HepG2 (cell line): ENCODE measurements around the gene AGBL1. TPM values are rescaled to one million over a fixed set of nuclear protein-coding genes. Genes with fewer than 3 reads are reported as not detected.

ENCODE experiments used
- ATAC-seq: fragments of 200-7000 bp; cut with Tn5 transposase; 3 replicates; pipeline ENCODE4 v1.9.1; 2020; ENCODE audit warnings: mild to moderate bottlenecking, moderate library complexity
- BruUV-seq: library from RNA; stranded (reverse); fragments of 400-500 nt; replicated peaks from 2 replicates; lab custom pipeline; 2021; lab: Mats Ljungman, UMichigan
- CTCF ChIA-PET: fragments of 300-600 bp; formaldehyde crosslinking; extraction: SDS; loops from one replicate; lab custom pipeline; 2021; ENCODE audit warnings: low total read pairs, inconsistent platforms, low intra/inter-chr PET ratio; lab: Yijun Ruan, JAX
- POLR2A ChIA-PET: fragments of 350-600 bp; sonication (Branson Sonifier 250); formaldehyde crosslinking; loops from one replicate; lab custom pipeline; 2020; ENCODE audit warnings: antibody characterized with exemption, inconsistent platforms; lab: Yijun Ruan, JAX
- DNase-seq: peaks from one replicate; pipeline ENCODE4 v3.0.0-alpha.2; 2015; ENCODE audit warnings: low spot score
- FAIRE-seq: peaks from 3 replicates; lab custom pipeline; 2011; peaks lifted over from hg19 to GRCh38; lab: Jason Lieb, UNC
- H2AFZ ChIP-seq: one replicate; pipeline ENCODE4 v1.6.1; 2011; ENCODE audit warnings: low read length, inconsistent platforms
- H3K27ac ChIP-seq: fragments of 300-600 bp; 3 replicates; pipeline ENCODE4 v1.8.0; 2011; ENCODE audit warnings: mixed run types, mild to moderate bottlenecking, mixed read lengths, low read length, inconsistent platforms; ENCODE audit not compliant: insufficient read depth; ENCODE audit errors: extremely low read length
- H3K27me3 ChIP-seq, 2 experiments: fragments of 200-600 bp in 1 of 2; 2 replicates in 1 of 2; 3 replicates in 1 of 2; pipeline versions ENCODE4 v1.6.0 to v1.8.0; 2011; ENCODE audit warnings: low read length in 2 of 2, mild to moderate bottlenecking in 2 of 2, moderate library complexity in 2 of 2, inconsistent platforms in 1 of 2; ENCODE audit not compliant: insufficient read depth in 2 of 2, control insufficient read depth in 1 of 2
- H3K36me3 ChIP-seq, 2 experiments: fragments of 200-600 bp in 1 of 2; replicated peaks in 1 of 2; 2 replicates in 1 of 2; 3 replicates in 1 of 2; pipeline versions ENCODE4 v1.5.1 to v1.8.0; 2011; ENCODE audit warnings: low read length in 2 of 2, inconsistent platforms in 1 of 2; ENCODE audit not compliant: insufficient read depth in 2 of 2, control insufficient read depth in 1 of 2
- H3K4me1 ChIP-seq: 2 replicates; pipeline ENCODE4 v1.5.1; 2012; ENCODE audit warnings: low read length, inconsistent platforms; ENCODE audit not compliant: insufficient read depth
- H3K4me2 ChIP-seq: 2 replicates; pipeline ENCODE4 v1.6.0; 2011; ENCODE audit warnings: low read depth, low read length, inconsistent platforms
- H3K4me3 ChIP-seq, 3 experiments: fragments of 200-600 bp in 1 of 3; sonication (generic), shearing (Covaris generic) in 1 of 3; replicated peaks in 1 of 3; 2 replicates each; pipeline ENCODE4 v1.5.1; 2011 to 2016; ENCODE audit warnings: low read length in 3 of 3, inconsistent platforms in 2 of 3, low read depth in 2 of 3, mild to moderate bottlenecking in 2 of 3, control low read depth in 1 of 3, mixed read lengths in 1 of 3; ENCODE audit not compliant: insufficient read depth in 1 of 3
- H3K79me2 ChIP-seq: one replicate; pipeline ENCODE4 v1.6.1; 2011; ENCODE audit warnings: low read length, inconsistent platforms; ENCODE audit not compliant: insufficient read depth
- H3K9ac ChIP-seq: 2 replicates; pipeline ENCODE4 v1.6.0; 2011; ENCODE audit warnings: mild to moderate bottlenecking, low read depth, low read length, inconsistent platforms; ENCODE audit not compliant: insufficient read depth
- H3K9me3 ChIP-seq: 2 replicates; pipeline ENCODE4 v1.5.1; 2012; ENCODE audit warnings: mild to moderate bottlenecking, low read length
- H4K20me1 ChIP-seq: 2 replicates; pipeline ENCODE4 v1.6.0; 2011; ENCODE audit warnings: inconsistent platforms, mild to moderate bottlenecking, low read length, moderate library complexity; ENCODE audit not compliant: insufficient read depth
- NCOA1 ChIP-seq: sonication (generic); formaldehyde crosslinking; IDR thresholded peaks from 2 replicates; pipeline ENCODE4 v1.9.0; 2021; ENCODE audit warnings: missing genetic modification reagents
- SKI ChIP-seq: fragments of 450-650 bp; IDR thresholded peaks from one replicate; pipeline ENCODE4 v1.6.1; 2018; ENCODE audit warnings: mild to moderate bottlenecking; ENCODE audit not compliant: partially characterized antibody
- SRSF4 ChIP-seq: fragments of 200-400 bp; formaldehyde crosslinking; IDR thresholded peaks from one replicate; pipeline ENCODE4 v1.6.1; 2018; ENCODE audit warnings: mild to moderate bottlenecking, low read depth, low read length, moderate library complexity; ENCODE audit not compliant: poor library complexity, severe bottlenecking
- STAG1 ChIP-seq: sonication (generic); formaldehyde crosslinking; IDR thresholded peaks from 2 replicates; pipeline ENCODE4 v1.4.0; 2020; ENCODE audit warnings: missing genetic modification reagents
- ZBTB49 ChIP-seq: sonication (generic); formaldehyde crosslinking; IDR thresholded peaks from 2 replicates; pipeline ENCODE4 v1.4.0; 2020; ENCODE audit warnings: missing genetic modification reagents, borderline replicate concordance
- ZNF230 ChIP-seq: sonication (generic); formaldehyde crosslinking; IDR thresholded peaks from 2 replicates; pipeline ENCODE4 v1.4.0; 2020; ENCODE audit warnings: mild to moderate bottlenecking, missing genetic modification reagents
- ZNF430 ChIP-seq: sonication (generic); formaldehyde crosslinking; IDR thresholded peaks from 2 replicates; pipeline ENCODE4 v1.9.0; 2021; ENCODE audit warnings: mild to moderate bottlenecking, missing genetic modification reagents
- ZNF879 ChIP-seq: sonication (generic); formaldehyde crosslinking; IDR thresholded peaks from 2 replicates; pipeline ENCODE4 v1.8.1; 2023; ENCODE audit warnings: missing genetic modification reagents
- WGBS: methylation state at CpG from one replicate; pipeline ENCODE4 v1.1.6; 2017; ENCODE audit warnings: low lambda C conversion rate; 5-methylcytosine and 5-hydroxymethylcytosine counted together
- in situ Hi-C: cut with HindIII; loops from 2 replicates; pipeline ENCODE4 v1.10.0; 2017; ENCODE audit warnings: low pct_unique_long_range_greater_than_20kb; ENCODE audit not compliant: extremely low pct_ligation_motif_present
- intact Hi-C: fragments of 100-400 bp; cut with micrococcal nuclease; formaldehyde crosslinking; loops from one replicate; pipeline ENCODE4 v1.10.0; 2022; ENCODE audit not compliant: unreplicated experiment
- polyA plus RNA-seq, 8 experiments: library from polyadenylated mRNA; depleted of rRNA in 3 of 8; stranded (reverse) in 7 of 8; unstranded in 1 of 8; fragments of >200 nt; fragmentation: Illumina TruSeq in 4 of 8; extraction: Trizol in 4 of 8; gene quantifications; 2 replicates each; pipeline versions ENCODE4 v1.2.1 to v1.2.3, GENCODE V29; 2011 to 2016; ENCODE audit warnings: low read depth in 4 of 8, missing spikeins in 1 of 8, mixed read lengths in 1 of 8; ENCODE audit not compliant: insufficient read depth in 1 of 8
- total RNA-seq, 5 experiments: library from RNA; depleted of rRNA; stranded (reverse); fragments of >200 nt; fragmentation: Illumina TruSeq; extraction: Trizol; gene quantifications; 2 replicates each; pipeline ENCODE4 v1.2.3, GENCODE V29; 2016; ENCODE audit warnings: low read depth in 1 of 5

Gene AGBL1
- total and polyA plus RNA-seq, 2 of the 13 experiments (the other 11 are each of a cell fraction or from before 2014, with no cell fraction given): 0.01 TPM; not detected in 1

GRCh38 chr15:86839502-86839901, 759.8 kb downstream of the AGBL1 start:
- no peak for FAIRE-seq
- H3K27me3 ChIP-seq: no peaks in the 10 kb centered on the region
- CTCF ChIA-PET: no interaction called here

More at GRCh38 chr15:86839502-86839901, 759.8 kb downstream of the AGBL1 start:
- Histone ChIP-seq H3K9ac (no peak overlapping the region), H3K36me3 (no peaks in the 10 kb centered on the region), H3K9me3 (peaks cover 98% of the 10 kb centered on the region), H3K4me2 (no peak overlapping the region), H3K79me2 (no peaks in the 10 kb centered on the region), H3K27ac (no peak overlapping the region), H3K4me3 (no peak overlapping the region), H4K20me1 (no peaks in the 10 kb centered on the region), H2AFZ (no peak overlapping the region), H3K4me1 (no peaks in the 10 kb centered on the region)
- DNase-seq (no peak), ATAC-seq (no peak)
- in situ Hi-C loops (no loop called here), intact Hi-C loops (no loop called here)
- POLR2A ChIA-PET: no interaction called here
- BruUV-seq: no TSS peak
- TF ChIP-seq NCOA1 (CRISPR knock-in tag): no peak
- TF ChIP-seq SRSF4: no peak
- no peak for TF ChIP-seq ZBTB49 (CRISPR knock-in tag)
- no peak for TF ChIP-seq SKI
- TF ChIP-seq ZNF230 (CRISPR knock-in tag): no peak
- TF ChIP-seq ZNF430 (CRISPR knock-in tag): no peak
- no peak for TF ChIP-seq ZNF879 (CRISPR knock-in tag)
- no peak for TF ChIP-seq STAG1 (CRISPR knock-in tag)
- WGBS: 9% methylated on average over 3 of the region's 3 CpGs
